KOPT-K1 (cell line): Measurements from ENCODE around the gene FOXD4L6.
"Not testable (repeated sequence)": the region's sequence is repeated elsewhere in the genome, so short reads cannot be mapped to it uniquely, and the experiment has no call there.

Source experiments
- H3K27ac ChIP-seq: fragments of 200-600 bp; sonication (generic); 2 replicates; pipeline ENCODE4 v1.5.1; 2016; ENCODE audit warnings: antibody characterized with exemption, mild to moderate bottlenecking, low read depth, low read length; ENCODE audit not compliant: poor library complexity, severe bottlenecking
- H3K36me3 ChIP-seq: fragments of 200-600 bp; sonication (generic); 2 replicates; pipeline ENCODE4 v1.5.1; 2017; ENCODE audit warnings: antibody characterized with exemption, mild to moderate bottlenecking, low read length, moderate library complexity; ENCODE audit not compliant: insufficient read depth
- H3K9me3 ChIP-seq: fragments of 200-600 bp; sonication (generic); 2 replicates; pipeline ENCODE4 v1.5.1; 2017; ENCODE audit warnings: antibody characterized with exemption, low read length, mild to moderate bottlenecking; ENCODE audit not compliant: insufficient read depth, poor library complexity, severe bottlenecking

Gene FOXD4L6

GRCh38 chr9:41086215-41086614, 42.3 kb downstream of the FOXD4L6 start:
- not testable (repeated sequence) for H3K9me3 ChIP-seq, H3K36me3 ChIP-seq, H3K27ac ChIP-seq

- H3K9me3 ChIP-seq, H3K36me3 ChIP-seq, H3K27ac ChIP-seq: not testable (repeated sequence)
Observed at GRCh38 chr9:41082358-41082757, 46.1 kb downstream of the FOXD4L6 start.

- H3K27ac ChIP-seq, H3K9me3 ChIP-seq, H3K36me3 ChIP-seq: not testable (repeated sequence)
Observed at GRCh38 chr9:41079464-41079863, 49.0 kb downstream of the FOXD4L6 start.

GRCh38 chr9:41077586-41077985, 50.9 kb downstream of the FOXD4L6 start:
- H3K36me3 ChIP-seq, H3K9me3 ChIP-seq, H3K27ac ChIP-seq: not testable (repeated sequence)
